Ammon's horn (tissue), 1 donor: ENCODE results near the gene CST4.
"Not testable (repeated sequence)": the region's sequence is repeated elsewhere in the genome, so short reads cannot be mapped to it uniquely, and the experiment has no call there.

Experiments
- DNase-seq: peaks from one replicate; pipeline ENCODE4 v3.0.0-alpha.2; 2016; ENCODE audit warnings: low spot score

CST4 gene

DNA sequence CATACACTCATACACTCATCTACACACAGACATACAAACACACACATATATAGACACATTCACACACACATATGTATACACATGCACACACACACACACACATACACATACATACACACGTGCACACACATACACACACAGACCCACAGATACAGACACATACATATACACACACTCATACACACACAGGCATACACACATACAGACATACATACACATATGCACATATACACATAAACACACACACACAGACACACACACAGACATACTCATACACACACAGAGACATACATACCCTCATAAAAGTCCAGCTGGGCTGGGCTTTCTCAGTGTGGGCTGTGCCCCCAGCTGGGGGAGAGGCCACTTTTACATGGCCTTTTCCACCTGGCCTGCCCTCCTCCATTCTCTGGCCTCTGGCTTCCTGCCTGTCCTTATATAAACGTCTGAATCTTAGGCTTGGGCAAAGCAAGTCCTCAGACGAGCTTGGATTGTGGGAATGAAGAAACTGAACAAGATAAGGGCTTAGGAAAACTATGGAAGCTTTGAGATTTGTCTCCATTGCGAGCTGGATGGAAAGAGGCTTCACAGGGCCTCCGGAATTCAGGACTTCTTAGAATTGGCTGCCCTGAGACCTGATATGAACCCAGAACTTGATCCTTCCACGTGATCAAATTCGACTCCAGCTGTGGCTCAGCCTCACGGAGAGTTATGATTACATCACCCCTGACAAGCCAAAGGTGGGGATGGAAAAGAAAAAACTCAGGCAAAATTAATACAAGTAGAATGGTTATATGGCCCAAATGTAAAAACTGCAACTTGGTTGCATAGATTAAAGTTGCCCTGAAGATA lies 28.6 kb downstream of the CST4 start:
- no peak for DNase-seq

DNA sequence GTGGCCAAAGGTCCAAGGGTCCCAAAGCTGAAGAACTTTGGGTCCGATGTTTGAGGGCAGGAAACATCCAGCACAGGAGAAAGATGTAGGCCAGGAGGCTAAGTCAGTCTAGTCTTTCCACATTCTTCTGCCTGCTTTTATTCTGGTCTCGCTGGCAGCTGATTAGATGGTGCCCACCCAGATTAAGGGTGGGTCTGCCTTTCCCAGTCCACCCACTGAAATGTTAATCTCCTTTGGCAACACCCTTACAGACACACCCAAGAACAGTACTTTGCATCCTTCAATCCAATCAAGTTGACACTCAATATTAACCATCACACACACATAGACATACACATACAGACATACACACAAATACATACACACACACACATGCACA lies 29.2 kb downstream of the CST4 start:
- DNase-seq = not testable (repeated sequence)

DNA sequence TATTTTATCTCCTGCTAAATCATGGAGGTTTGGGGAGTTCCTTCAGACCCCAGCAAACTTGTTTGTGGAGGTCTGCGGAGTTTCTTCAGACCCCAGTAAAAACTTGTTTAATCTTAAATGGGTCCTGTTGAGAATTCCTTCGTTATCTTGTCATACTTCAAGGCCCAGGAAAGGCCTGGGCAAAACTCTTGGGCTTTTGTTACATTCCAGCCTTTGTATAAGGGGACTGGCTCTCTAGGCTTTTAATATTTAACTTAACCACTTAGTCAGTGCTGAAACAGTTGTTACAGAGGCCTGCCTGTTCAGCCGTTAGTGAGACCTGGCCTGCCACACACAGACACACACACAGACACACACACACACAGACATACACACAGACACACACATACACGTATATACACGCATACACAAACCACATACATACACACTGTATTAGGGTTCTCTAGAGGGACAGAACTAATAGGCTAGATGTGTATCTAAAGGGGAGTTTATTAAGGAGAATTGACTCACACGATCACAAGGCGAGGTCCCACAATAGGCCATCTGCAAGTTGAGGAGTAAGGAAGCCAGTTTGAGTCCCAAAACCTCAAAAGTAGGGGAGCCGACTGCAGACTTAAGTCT lies 29.7 kb downstream of the CST4 start:
- DNase-seq = no peak

DNA sequence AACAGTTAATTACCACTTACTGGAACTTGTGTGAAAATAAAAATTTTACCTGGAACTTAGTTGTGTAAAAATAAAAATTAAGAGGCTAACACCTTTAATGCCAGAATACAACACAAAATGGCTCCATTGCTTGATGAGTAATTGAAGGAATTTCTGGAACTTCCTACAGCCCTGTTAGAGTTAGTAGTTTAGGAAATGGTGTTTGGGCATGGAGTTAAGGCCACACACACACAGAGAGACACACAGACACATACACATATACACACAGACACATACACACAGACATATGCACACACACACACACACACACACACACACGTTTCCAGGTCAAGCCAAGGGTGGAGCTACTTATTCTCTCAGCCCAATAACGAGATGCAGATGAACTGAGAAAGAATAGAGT lies 30.5 kb downstream of the CST4 start:
- no peak for DNase-seq

DNA sequence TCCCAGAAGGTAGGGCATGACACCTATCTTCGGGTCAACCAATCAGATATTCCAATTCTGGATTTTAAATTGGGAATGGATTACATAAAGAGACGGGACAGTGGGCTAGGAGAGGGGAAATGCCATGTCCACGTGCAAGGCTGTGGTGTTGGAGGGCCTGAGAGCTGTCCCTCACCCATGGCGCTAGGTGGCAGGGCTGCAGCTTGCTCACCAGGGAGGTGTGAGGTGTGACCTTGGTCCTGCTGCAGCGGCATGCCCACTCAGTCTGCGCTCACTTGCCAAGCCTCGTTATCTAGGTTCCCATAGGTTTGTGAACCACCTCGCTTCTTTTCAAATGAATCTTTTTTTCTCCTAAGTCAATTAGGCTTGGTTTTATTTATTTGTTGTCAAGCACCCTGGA lies 31.6 kb downstream of the CST4 start:
- no peak for DNase-seq

DNA sequence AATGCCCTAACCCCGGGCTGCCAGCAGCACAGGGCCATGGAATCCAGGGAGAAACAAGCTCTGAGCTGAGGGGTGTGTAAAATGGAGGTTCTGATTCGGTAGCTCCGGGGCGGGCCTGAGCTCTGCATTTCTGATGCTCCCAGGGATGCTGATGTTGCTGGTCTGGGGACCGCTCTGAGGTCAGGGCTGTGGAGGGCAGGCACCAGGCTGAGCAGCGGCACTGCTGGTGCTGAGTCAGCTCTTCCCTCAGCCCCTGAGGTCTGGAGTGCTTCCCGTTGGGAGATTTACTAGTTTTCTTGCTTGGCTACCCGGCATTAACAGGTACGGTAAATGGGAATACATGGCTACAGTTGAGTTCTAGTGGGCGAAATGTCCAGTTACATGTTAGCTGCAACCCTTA lies 32.5 kb downstream of the CST4 start:
- peak; percentile 58 for DNase-seq

DNA sequence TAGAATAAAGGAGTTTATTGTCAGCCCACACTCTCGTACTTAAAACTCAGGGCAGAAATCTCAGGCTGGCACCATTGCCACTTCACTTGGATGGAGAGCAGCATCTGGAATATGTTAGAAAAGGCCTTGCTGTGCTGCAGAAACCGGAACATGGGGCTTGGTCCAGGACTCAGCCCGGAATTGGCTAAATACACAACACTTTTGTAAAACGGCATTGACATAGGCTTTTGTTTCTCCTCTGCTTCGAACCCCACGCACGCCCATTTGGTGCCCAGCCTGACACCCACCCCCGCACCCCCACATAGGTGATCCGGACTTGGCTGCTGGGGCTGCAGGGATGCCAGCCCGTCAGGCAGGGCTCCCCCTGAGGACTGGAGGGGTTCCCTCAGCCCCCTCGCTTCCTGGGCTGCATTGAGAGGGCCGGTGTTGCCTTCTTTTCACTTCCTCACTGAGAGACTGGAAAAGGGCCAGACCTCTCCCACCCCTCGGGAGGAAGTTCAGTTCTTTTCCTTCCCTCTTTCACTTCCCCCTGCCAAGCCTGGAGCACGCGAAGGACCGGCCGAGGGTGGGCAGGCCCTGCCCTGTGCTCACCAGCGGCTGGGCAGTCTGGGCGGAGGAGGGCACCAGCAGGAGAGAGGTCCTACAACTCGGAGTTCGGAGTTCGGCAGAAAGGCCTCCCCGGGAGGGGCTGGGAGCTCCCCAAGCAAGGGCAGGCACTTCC lies 33.2 kb downstream of the CST4 start:
- DNase-seq = peak; percentile 88

DNA sequence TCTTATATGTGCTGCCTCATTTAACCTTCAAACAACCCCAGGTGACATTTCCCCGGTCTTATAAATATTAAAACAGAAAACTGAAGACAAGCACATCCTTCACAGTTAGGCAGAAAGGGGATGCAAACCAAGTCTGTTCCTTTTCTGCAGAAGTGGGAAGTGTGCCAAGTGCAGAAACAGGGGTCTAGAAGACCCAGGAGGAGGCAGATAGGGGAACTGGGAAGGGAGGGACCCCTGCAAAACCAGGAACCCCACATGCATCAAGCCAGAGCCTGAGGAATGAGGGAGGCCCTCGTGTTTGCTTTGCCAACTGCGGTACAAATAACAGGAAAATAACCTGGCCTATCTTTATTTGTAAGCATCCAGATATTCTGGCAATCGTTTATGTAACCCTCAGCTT lies 34.1 kb downstream of the CST4 start:
- DNase-seq = no peak

DNA sequence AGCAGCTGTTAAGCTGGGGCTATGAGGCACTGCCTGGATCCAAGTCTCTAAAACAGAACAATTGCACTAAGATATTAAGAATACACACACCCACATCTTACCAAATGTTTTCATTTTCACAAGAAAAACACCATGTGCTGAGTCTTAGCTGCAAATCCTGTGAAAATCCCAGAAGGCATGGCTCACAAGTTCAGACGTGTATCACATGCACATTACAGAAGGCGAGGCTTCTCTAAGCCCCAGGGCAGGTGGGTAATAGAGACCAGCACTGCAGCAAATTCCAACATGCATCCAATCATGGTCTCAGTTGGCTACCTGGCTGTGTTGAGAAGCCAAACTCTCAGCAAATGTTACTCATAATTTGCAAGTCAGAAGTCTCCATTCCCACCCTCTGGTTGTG lies 34.8 kb downstream of the CST4 start:
- DNase-seq = no peak

DNA sequence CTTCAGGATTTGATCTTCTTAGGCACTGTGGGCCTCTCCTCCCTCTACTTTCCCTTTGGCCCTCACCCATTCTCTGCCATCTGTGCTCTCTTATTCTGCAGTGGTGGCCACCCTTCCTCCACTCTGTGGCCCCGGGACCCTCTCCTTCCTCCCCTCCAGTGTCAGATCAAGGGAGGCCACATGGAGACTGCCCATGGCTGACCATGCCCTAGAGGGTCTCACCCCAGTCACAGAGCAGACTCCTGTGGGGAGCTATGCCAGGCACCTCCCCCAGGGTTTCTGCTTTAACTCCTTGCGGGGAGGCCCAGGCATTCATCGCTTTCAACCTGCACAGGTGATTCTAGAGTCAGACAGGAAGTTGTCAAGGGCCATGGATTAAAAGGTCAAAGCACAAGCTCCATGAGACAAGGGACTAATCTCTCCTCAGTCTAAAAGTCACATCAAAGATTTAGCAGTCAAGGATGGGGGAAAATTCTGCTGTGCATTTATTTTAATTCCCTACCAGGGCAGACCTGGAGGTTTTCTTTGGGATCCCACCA lies 35.4 kb downstream of the CST4 start:
- DNase-seq = no peak

DNA sequence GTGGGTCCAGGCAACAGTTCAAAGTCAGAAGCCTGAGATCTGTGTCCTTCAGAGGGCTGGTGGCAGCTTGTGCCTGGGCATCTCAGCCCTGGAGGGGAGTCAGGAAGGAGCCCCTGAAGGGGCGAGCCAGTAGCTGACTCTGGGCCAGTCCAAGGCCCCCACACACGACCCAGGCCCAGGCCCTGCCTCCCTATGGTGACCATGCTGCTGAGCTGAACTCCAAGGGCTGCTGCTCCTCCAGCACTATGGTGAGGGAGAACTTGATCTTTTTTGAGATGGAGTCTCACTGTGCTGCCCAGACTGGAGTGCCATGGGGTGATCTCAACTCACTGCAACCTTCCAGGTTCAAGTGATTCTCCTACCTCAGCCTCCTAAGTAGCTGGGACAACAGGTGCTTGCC lies 35.9 kb downstream of the CST4 start:
- no peak for DNase-seq

DNA sequence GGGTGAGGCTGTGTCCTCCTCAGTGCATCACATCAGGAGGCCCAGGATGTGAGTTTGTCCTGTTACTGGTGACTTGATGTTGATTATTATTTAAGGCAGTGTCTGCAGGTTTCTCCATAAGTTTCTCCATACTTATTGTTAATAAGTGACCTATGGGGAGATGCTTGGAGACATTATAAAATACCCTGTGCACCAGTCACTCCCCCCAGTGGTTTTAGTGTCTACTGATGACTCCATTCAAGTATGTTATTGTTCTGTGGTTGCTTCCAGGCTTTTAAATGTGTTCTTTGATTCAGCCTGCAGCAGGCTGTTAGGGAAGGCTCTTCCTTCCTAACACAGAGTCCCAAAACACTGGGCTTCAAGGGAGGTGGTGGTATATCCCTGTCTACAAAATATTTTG lies 36.5 kb downstream of the CST4 start:
- no peak for DNase-seq

DNA sequence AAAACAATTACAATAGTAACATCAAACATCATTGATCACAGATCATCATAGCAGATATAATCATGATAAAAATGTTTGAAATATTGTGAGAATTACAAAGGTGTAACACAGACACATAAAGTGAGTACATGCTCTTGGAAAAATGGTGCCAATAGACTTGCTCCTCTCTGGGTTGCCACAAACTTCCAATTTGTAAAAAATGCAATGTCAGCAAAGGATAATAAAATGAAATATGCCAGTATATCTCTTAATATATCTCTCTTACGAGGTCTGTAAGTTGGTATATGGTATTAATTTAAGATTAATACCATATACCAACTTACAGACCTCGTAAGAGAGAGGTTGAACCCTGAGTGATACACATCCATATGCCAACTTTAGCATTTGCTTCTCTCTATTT lies 37.7 kb downstream of the CST4 start:
- DNase-seq = no peak

DNA sequence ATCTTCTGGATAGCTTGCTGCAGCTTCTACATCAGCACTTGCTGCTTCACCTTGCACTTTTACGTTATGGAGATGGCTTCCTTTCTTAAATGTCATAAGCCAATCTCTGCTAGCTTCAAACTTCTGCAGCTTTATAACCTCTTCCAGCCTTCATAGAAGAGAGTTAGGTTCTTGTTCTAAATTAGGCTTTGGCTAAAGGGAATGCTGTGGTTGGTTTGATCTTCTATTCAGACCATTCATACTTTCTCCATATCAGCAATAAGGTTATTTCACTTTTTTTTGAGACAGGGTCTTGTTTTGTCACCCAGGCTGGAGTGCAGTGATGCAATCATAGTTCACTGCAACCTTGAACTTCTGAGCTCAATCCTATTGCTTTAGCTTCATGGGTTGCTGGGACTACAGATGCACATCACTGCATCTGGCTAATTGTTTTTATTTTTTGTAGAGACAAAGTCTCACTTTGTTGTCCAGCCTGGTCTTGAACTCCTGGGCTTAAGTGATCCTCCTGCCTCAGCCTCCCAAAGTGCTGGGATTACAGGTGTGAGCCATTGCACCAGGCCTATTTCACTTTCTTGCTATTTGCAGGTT lies 38.9 kb downstream of the CST4 start:
- no peak for DNase-seq

DNA sequence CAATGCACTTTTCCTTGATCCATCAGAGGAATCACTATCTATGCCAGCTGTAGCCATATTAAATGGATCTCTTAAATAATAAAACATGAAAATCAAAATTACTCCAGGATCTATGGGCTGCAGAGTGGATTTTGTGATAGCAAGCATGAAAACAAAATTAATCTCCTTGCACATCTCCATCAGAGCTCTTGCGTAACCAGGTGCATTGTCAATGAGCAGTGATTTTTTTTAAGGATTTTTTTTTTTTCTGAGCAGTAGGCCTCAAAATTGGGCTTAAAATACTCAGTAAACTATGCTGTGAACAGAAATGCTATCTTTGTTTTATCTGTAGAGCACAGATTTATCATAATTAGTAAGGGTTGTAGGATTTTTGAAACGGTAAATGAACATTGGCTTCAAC lies 39.6 kb downstream of the CST4 start:
- DNase-seq = no peak

DNA sequence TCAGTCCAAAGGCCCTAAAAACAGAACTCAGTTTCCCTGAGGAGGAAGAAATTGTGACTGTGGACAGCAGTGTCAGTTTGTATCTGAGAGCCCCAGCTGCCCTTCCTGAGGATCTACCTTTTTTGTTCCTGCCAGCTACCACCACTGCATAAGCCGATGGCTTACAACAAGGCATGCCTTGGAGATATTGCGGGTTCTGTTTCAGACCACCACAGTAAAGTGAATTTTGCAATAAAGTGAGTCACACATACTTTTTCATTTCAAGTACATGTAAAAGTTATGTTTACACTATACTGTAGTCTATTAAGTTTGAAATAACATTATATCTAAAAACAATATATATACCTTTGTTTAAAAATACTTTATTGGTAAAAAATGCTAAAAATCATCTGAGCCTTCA lies 41.5 kb downstream of the CST4 start:
- DNase-seq = no peak

DNA sequence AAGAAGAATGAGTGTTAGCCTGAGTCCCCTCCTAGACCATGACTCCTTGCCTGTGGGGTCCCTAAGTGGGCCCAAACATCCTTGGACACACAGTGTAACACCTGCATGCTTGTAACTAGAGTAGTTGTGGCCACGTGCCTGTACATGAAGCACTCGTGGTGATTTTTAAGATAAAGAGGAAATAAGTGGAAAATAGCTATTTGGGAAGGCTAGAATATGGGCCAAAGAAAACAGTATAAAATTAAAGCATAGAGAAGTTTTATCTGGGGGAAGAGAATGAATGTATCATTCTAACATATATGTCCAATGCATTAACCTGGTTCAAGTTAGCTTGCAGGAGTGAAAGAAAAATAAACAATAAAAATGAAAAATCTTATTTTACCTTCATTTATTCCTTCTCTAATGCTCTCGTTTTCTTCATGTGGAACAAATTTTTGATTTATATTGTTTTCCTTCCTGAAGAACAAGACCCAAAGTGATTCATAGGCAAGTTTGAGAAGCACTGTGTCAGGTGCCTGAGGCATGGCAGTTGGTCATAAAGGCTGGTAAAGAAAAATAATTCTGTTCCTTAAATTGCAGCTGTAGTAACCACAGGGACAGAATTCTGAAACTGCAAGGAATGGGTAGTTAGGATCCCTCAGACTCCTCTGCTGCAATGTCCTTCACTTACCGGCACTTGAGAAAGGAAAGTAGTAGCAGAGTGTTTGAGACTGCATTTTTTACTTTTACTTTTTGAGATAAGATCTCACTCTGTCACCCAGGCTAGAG lies 42.5 kb downstream of the CST4 start:
- DNase-seq = no peak

DNA sequence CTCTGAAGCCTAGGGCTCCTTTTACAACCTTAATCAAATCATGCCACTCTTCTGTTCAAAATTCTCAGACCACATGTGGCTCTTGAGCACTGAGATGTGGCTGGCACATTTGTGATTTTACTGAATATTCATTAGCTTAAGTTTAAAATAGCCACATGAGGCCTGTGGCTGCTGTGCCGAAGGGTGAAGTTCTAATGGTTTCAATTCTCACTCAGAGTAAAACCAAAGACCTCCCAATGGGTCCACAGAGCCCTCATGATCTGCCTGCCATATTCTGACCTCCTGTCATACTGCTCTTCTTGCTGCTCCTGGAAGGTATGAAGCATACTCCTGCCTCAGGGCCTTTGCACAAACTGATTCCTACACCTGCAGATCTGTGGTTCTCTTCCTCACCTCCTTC lies 43.3 kb downstream of the CST4 start:
- no peak for DNase-seq

DNA sequence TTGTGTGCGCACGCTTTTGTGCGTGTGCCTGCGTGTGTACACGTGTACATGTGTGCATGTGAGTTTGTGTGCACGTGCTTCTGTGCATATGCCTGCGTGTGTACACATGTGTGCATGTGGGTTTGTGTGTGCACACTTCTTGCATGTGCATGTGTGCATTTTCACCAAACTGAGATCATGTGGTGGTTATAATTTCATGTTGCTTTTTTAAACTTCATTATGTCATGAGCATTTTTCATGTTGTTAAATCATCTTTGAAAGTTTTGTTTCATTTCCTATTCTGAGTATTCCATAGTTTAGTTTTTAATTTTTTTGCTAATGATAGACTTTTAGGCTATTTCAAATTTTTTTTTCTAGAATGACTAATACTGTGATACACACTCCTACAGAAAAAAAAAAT lies 44.7 kb downstream of the CST4 start:
- no peak for DNase-seq

DNA sequence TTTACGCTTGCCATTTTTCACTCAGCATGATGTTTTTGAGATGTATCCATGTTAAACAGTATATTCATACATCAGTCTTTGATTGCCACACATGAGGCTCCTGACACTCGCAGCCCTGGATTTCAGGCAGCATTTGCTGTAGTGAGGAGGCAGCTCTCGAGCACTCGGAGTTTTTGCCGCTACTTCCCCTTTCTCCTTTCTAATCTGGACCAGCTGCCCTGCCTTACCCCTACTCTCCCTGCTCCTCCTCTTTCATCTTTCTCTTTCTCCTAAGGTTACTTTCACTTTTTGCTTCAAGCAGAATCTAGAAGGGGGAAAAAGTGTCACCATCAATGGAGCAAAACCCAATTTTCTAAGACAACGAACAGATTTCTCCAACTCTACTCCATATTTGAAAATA lies 45.2 kb downstream of the CST4 start:
- no peak for DNase-seq

DNA sequence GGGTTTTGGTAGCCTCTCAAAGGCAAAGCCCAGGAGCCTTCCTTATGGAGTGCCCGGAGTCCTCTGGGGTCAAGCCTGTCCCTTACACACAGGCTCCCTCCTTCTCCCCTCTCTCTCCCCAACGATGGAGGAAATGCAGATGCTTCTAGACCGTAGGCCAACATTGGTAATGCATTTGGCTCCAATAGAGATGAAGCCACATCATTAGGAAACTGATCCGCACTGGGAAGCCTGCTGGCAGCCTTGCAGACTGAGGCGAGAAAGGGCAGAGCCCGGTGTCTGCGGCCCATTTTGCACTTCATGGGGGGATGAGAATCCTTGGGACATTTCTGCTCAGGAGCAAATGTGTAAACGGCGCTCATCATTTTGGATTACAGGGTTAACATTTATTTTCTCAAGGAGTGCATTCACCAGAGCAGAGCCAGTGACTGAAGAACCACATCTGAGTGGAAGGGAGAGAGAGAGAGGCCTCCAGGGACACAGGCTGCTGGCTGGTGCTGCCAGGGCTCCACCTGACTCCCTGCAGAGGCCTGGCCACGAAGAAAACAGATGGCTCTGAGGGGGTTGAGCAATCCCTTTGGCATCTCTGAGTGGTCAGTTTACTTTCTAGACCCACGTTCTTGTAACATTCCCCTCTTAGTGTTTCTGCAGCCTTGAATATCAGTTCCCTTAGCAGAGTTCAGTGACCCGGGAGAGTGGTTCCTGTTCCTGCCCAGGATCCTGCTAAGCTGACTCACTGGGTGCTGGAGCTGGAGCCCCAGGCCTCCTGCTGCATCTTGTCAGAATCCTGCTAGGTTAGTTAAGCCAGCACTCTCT lies 46.7 kb downstream of the CST4 start:
- peak; percentile 47 for DNase-seq
